HCT116 (cell line): ENCODE results near the gene AUTS2. TPM values are rescaled to one million over a fixed set of nuclear protein-coding genes. Genes with fewer than 3 reads are reported as not detected.

Experiments used
- ATAC-seq: fragments of 200-7000 bp; cut with Tn5 transposase; 2 replicates; pipeline ENCODE4 v1.9.1; 2020; ENCODE audit warnings: mild to moderate bottlenecking, moderate library complexity
- BruUV-seq: library from RNA; stranded (reverse); fragments of 400-500 nt; replicated peaks from 2 replicates; lab custom pipeline; 2021; lab: Mats Ljungman, UMichigan
- CTCF ChIA-PET: fragments of 300-600 bp; sonication (Branson Sonifier 250); formaldehyde crosslinking; loops from one replicate; lab custom pipeline; 2021; ENCODE audit warnings: antibody characterized with exemption; lab: Charles Lee
- POLR2A ChIA-PET: fragments of 300-600, 350-600 bp; sonication (Branson Sonifier 250); formaldehyde crosslinking; loops from one replicate; lab custom pipeline; 2021; ENCODE audit warnings: antibody characterized with exemption; lab: Charles Lee
- RAD21 ChIA-PET, 2 experiments: fragments of 300-600 bp; sonication (Branson Sonifier 250); formaldehyde crosslinking; loops; one replicate each; lab custom pipeline; 2023; ENCODE audit warnings: low total read pairs in 2 of 2; ENCODE audit not compliant: uncharacterized antibody in 2 of 2, unreplicated experiment in 2 of 2, low non-redundant PET in 1 of 2; lab: Charles Lee
- DNase-seq: peaks from one replicate; pipeline ENCODE4 v3.0.0-alpha.2; 2010; ENCODE audit warnings: low read depth, low spot score
- H2AFZ ChIP-seq: fragments of 200-600 bp; shearing (Covaris generic), sonication (generic); 2 replicates; pipeline ENCODE4 v1.6.1; 2017; ENCODE audit warnings: low read depth, mixed run types, mixed read lengths, antibody characterized with exemption, low read length; ENCODE audit not compliant: poor library complexity, severe bottlenecking
- H3K27ac ChIP-seq: 2 replicates; pipeline ENCODE4 v1.5.1; 2012; ENCODE audit warnings: low read depth, low read length
- H3K27me3 ChIP-seq: fragments of 200-600 bp; sonication (generic); 2 replicates; pipeline ENCODE4 v1.6.1; 2016; ENCODE audit warnings: mixed run types, low read length, mixed read lengths; ENCODE audit not compliant: insufficient read depth
- H3K36me3 ChIP-seq, 2 experiments: fragments of 200-500 bp in 1 of 2; fragments of 200-600 bp in 1 of 2; sonication (Bioruptor generic) in 1 of 2; sonication (generic) in 1 of 2; 2 replicates each; pipeline versions ENCODE4 v1.5.1 to v1.6.1; 2014 to 2016; ENCODE audit warnings: low read length in 2 of 2, inconsistent platforms in 1 of 2, mixed read lengths in 1 of 2, mixed run types in 1 of 2; ENCODE audit not compliant: insufficient read depth in 2 of 2, control insufficient read depth in 1 of 2
- H3K4me1 ChIP-seq, 2 experiments: fragments of 200-600 bp in 1 of 2; sonication (generic) in 1 of 2; 2 replicates each; pipeline versions ENCODE4 v1.5.1 to v1.6.1; 2012 to 2017; ENCODE audit warnings: low read length in 2 of 2, inconsistent platforms in 1 of 2, mild to moderate bottlenecking in 1 of 2, mixed read lengths in 1 of 2, mixed run types in 1 of 2, moderate library complexity in 1 of 2; ENCODE audit not compliant: insufficient read depth in 2 of 2, control insufficient read depth in 1 of 2
- H3K4me2 ChIP-seq: fragments of 200-600 bp; sonication (generic); 2 replicates; pipeline ENCODE4 v1.6.1; 2017; ENCODE audit warnings: mixed run types, low read length, mixed read lengths
- H3K4me3 ChIP-seq, 2 experiments: fragments of 200-600 bp in 1 of 2; sonication (generic) in 1 of 2; replicated peaks in 1 of 2; 2 replicates each; pipeline ENCODE4 v1.5.1; 2011 to 2016; ENCODE audit warnings: low read length in 2 of 2, control low read depth in 1 of 2, low read depth in 1 of 2, mild to moderate bottlenecking in 1 of 2, mixed read lengths in 1 of 2, mixed run types in 1 of 2
- H3K79me2 ChIP-seq: fragments of 200-600 bp; sonication (generic); 2 replicates; pipeline ENCODE4 v1.6.1; 2017; ENCODE audit warnings: mild to moderate bottlenecking, mixed run types, low read length, moderate library complexity, mixed read lengths; ENCODE audit not compliant: insufficient read depth
- H3K9ac ChIP-seq: fragments of 200-600 bp; sonication (generic); 2 replicates; pipeline ENCODE4 v1.6.1; 2016; ENCODE audit warnings: low read length, mixed read lengths
- H3K9me2 ChIP-seq: fragments of 200-600 bp; sonication (generic), shearing (Covaris generic); 2 replicates; pipeline ENCODE4 v1.6.1; 2017; ENCODE audit warnings: mixed run types, mild to moderate bottlenecking, moderate library complexity; ENCODE audit not compliant: insufficient read depth
- H3K9me3 ChIP-seq, 2 experiments: fragments of 200-500 bp in 1 of 2; fragments of 200-600 bp in 1 of 2; sonication (Bioruptor generic) in 1 of 2; sonication (generic) in 1 of 2; 2 replicates each; pipeline ENCODE4 v1.6.1; 2014 to 2017; ENCODE audit warnings: low read length in 2 of 2, mixed read lengths in 2 of 2, inconsistent platforms in 1 of 2, low read depth in 1 of 2, mild to moderate bottlenecking in 1 of 2, mixed run types in 1 of 2, moderate library complexity in 1 of 2; ENCODE audit not compliant: control insufficient read depth in 1 of 2, insufficient read depth in 1 of 2
- H4K20me1 ChIP-seq: fragments of 200-600 bp; sonication (generic), shearing (Covaris generic); 2 replicates; pipeline ENCODE4 v1.6.1; 2017; ENCODE audit warnings: mixed run types, mild to moderate bottlenecking, moderate library complexity; ENCODE audit not compliant: insufficient read depth
- ATF3 ChIP-seq: IDR thresholded peaks from 2 replicates; pipeline ENCODE4 v1.6.1; 2012
- CEBPB ChIP-seq: IDR thresholded peaks from 2 replicates; pipeline ENCODE4 v1.6.1; 2012; ENCODE audit warnings: low read depth
- EGR1 ChIP-seq: IDR thresholded peaks from 2 replicates; pipeline ENCODE4 v1.6.1; 2012; ENCODE audit warnings: low read depth
- ELF1 ChIP-seq: IDR thresholded peaks from 2 replicates; pipeline ENCODE4 v1.6.1; 2012; ENCODE audit warnings: low read depth, borderline replicate concordance
- EZH2 ChIP-seq: fragments of 200-600 bp; sonication (generic); IDR thresholded peaks from 2 replicates; pipeline ENCODE4 v1.6.1; 2017; ENCODE audit warnings: antibody characterized with exemption, mixed run types
- EZH2phosphoT487 ChIP-seq: fragments of 200-600 bp; IDR thresholded peaks from 2 replicates; pipeline ENCODE4 v1.6.1; 2018; ENCODE audit warnings: antibody characterized with exemption, borderline replicate concordance
- JUND ChIP-seq: IDR thresholded peaks from 2 replicates; pipeline ENCODE4 v1.6.1; 2012
- MAX ChIP-seq: IDR thresholded peaks from 2 replicates; pipeline ENCODE4 v1.6.1; 2012
- POLR2A ChIP-seq: IDR thresholded peaks from 2 replicates; pipeline ENCODE4 v1.7.0; 2011; ENCODE audit warnings: borderline replicate concordance; ENCODE audit not compliant: insufficient read depth, insufficient read length; ENCODE audit errors: extremely low read depth
- RAD21 ChIP-seq: IDR thresholded peaks from 2 replicates; pipeline ENCODE4 v1.6.1; 2012; ENCODE audit warnings: low read depth, mild to moderate bottlenecking
- SRF ChIP-seq: IDR thresholded peaks from 2 replicates; pipeline ENCODE4 v1.6.1; 2012; ENCODE audit warnings: low read depth
- YY1 ChIP-seq: IDR thresholded peaks from 2 replicates; pipeline ENCODE4 v1.6.1; 2011; ENCODE audit warnings: low read length, low read depth, moderate library complexity, mild to moderate bottlenecking; ENCODE audit not compliant: insufficient replicate concordance; ENCODE audit errors: extremely low read depth
- ZNF274 ChIP-seq: fragments of 200-500 bp; sonication (Bioruptor generic); IDR thresholded peaks from 2 replicates; pipeline ENCODE4 v1.6.1; 2014; ENCODE audit warnings: mild to moderate bottlenecking, low read depth, low read length, inconsistent platforms
- intact Hi-C: fragments of 100-400 bp; cut with micrococcal nuclease; formaldehyde crosslinking; loops from 2 replicates; pipeline ENCODE4 v1.10.0; 2022
- total RNA-seq: library from RNA; stranded (reverse); gene quantifications from one replicate; pipeline ENCODE4 v1.2.1, GENCODE V29; 2021; ENCODE audit not compliant: unreplicated experiment
- TF ChIP-seq, protein P1 (sequence below): IDR thresholded peaks from 2 replicates; pipeline ENCODE4 v1.6.1; 2011; ENCODE audit warnings: mild to moderate bottlenecking, low read length, moderate library complexity; ENCODE audit not compliant: insufficient replicate concordance; ENCODE audit errors: extremely low read depth
- TF ChIP-seq, protein P2 (sequence below): IDR thresholded peaks from 2 replicates; pipeline ENCODE4 v1.6.1; 2012; ENCODE audit warnings: low read depth

Gene AUTS2
- total RNA-seq, 1 experiment from 2014 or later = 0.93 TPM

DNA sequence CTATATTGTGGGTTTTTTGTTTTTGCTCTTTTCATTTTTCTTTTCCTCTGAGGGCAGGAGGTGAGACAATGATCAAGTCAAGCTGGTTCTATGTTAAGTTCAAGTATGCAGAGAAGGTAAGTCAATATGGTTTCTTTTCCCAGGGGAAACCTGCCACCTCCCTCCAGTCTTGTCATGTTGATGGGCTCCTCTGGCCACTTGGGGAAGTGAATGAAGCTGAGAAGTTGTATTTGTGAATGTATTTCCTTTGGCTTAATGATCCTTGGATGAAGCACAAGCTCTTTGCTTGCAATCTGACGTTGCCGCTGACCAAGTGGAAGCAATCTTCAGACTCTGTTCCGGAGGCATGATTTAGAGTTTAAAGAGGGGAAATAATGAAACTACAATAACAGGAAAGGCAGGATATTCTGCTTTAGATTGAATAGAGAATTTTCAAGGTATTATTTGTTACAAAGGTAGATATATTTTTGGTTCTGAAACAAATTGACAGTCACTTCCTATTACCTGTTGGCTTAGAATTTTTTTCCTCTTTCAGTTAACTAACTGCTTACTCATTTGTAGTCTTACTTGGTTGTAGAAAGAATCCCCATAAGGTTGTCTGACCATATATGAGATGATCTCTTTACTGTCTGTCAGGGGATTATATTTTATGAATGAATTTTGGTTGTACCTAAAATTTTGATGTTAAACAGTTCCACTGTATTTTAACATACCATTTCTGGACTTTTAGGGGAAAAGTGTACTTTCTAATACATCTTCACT lies 369.6 kb downstream of the AUTS2 start (continued):
- no peak for TF ChIP-seq MAX
- no peak for TF ChIP-seq SRF
- no peak for TF ChIP-seq CEBPB
- TF ChIP-seq, all 23 proteins: peak for 0

- DNase-seq = no peak
- H3K4me1 ChIP-seq = no peaks in the 10 kb centered on the region
- ChIA-PET CTCF (no interaction called here), POLR2A (no interaction called here), RAD21 (no interaction called here)
- no peak for ATAC-seq
- H3K36me3 ChIP-seq = no peaks in the 10 kb centered on the region
- H2AFZ ChIP-seq = no peak overlapping the region
- H4K20me1 ChIP-seq = no peaks in the 10 kb centered on the region
- H3K4me3 ChIP-seq = no peak overlapping the region
- H3K9ac ChIP-seq = no peak overlapping the region
- intact Hi-C loops = no loop called here
- TF ChIP-seq EZH2phosphoT487 = no peak
- TF ChIP-seq SRF = no peak
- TF ChIP-seq MAX = no peak
- TF ChIP-seq, protein P1, sequence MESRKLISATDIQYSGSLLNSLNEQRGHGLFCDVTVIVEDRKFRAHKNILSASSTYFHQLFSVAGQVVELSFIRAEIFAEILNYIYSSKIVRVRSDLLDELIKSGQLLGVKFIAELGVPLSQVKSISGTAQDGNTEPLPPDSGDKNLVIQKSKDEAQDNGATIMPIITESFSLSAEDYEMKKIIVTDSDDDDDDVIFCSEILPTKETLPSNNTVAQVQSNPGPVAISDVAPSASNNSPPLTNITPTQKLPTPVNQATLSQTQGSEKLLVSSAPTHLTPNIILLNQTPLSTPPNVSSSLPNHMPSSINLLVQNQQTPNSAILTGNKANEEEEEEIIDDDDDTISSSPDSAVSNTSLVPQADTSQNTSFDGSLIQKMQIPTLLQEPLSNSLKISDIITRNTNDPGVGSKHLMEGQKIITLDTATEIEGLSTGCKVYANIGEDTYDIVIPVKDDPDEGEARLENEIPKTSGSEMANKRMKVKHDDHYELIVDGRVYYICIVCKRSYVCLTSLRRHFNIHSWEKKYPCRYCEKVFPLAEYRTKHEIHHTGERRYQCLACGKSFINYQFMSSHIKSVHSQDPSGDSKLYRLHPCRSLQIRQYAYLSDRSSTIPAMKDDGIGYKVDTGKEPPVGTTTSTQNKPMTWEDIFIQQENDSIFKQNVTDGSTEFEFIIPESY = no peak
- TF ChIP-seq YY1 = no peak
- TF ChIP-seq JUND = no peak
- no peak for TF ChIP-seq EZH2
- TF ChIP-seq ATF3 = no peak
- TF ChIP-seq RAD21 = no peak
- no peak for TF ChIP-seq CEBPB
- TF ChIP-seq, protein P2, sequence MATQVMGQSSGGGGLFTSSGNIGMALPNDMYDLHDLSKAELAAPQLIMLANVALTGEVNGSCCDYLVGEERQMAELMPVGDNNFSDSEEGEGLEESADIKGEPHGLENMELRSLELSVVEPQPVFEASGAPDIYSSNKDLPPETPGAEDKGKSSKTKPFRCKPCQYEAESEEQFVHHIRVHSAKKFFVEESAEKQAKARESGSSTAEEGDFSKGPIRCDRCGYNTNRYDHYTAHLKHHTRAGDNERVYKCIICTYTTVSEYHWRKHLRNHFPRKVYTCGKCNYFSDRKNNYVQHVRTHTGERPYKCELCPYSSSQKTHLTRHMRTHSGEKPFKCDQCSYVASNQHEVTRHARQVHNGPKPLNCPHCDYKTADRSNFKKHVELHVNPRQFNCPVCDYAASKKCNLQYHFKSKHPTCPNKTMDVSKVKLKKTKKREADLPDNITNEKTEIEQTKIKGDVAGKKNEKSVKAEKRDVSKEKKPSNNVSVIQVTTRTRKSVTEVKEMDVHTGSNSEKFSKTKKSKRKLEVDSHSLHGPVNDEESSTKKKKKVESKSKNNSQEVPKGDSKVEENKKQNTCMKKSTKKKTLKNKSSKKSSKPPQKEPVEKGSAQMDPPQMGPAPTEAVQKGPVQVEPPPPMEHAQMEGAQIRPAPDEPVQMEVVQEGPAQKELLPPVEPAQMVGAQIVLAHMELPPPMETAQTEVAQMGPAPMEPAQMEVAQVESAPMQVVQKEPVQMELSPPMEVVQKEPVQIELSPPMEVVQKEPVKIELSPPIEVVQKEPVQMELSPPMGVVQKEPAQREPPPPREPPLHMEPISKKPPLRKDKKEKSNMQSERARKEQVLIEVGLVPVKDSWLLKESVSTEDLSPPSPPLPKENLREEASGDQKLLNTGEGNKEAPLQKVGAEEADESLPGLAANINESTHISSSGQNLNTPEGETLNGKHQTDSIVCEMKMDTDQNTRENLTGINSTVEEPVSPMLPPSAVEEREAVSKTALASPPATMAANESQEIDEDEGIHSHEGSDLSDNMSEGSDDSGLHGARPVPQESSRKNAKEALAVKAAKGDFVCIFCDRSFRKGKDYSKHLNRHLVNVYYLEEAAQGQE = no peak
- TF ChIP-seq EGR1 = no peak
- no peak for TF ChIP-seq ZNF274
- TF ChIP-seq POLR2A = no peak
- no peak for TF ChIP-seq ELF1
- no TSS peak for BruUV-seq
- no peak overlapping the region for H3K4me2 ChIP-seq
- no peaks in the 10 kb centered on the region for H3K9me2 ChIP-seq
- H3K9me3 ChIP-seq = peaks cover 12 to 19% of the 10 kb centered on the region in 2 experiments; a peak in 2 of 4 replicates
- H3K79me2 ChIP-seq = no peaks in the 10 kb centered on the region
- no peak overlapping the region for H3K27ac ChIP-seq
- no peaks in the 10 kb centered on the region for H3K27me3 ChIP-seq
Measured at GRCh38 chr7:69968969-69969556, 370.8 kb downstream of the AUTS2 start.
